Calu3 (cell line): ENCODE measurements around the gene LEF1. TPM values are rescaled to one million over a fixed set of nuclear protein-coding genes. Genes with fewer than 3 reads are reported as not detected.

Experiments
- BruUV-seq: library from RNA; stranded (reverse); fragments of 400-500 nt; replicated peaks from 2 replicates; lab custom pipeline; 2021; lab: Mats Ljungman, UMichigan
- CTCF ChIA-PET: fragments of 300-600 bp; sonication (Branson Sonifier 250); formaldehyde crosslinking; loops from one replicate; lab custom pipeline; 2022; ENCODE audit warnings: antibody characterized with exemption; lab: Charles Lee
- DNase-seq: peaks from one replicate; pipeline ENCODE4 v3.0.0; 2022
- H3K27ac Mint-ChIP-seq: one replicate; pipeline ENCODE4 v1.8.0; 2022; ENCODE audit warnings: mixed read lengths; ENCODE audit not compliant: unreplicated experiment
- H3K27me3 Mint-ChIP-seq: one replicate; pipeline ENCODE4 v1.8.0; 2022; ENCODE audit warnings: mixed read lengths; ENCODE audit not compliant: unreplicated experiment
- H3K36me3 Mint-ChIP-seq: one replicate; pipeline ENCODE4 v1.8.0; 2022; ENCODE audit warnings: mild to moderate bottlenecking, moderate library complexity, mixed read lengths; ENCODE audit not compliant: insufficient read depth, unreplicated experiment
- H3K4me1 Mint-ChIP-seq: one replicate; pipeline ENCODE4 v1.8.0; 2022; ENCODE audit warnings: mild to moderate bottlenecking, low read depth, mixed read lengths; ENCODE audit not compliant: unreplicated experiment
- H3K4me3 Mint-ChIP-seq: one replicate; pipeline ENCODE4 v1.8.0; 2022; ENCODE audit warnings: mild to moderate bottlenecking, low read depth, moderate library complexity, mixed read lengths; ENCODE audit not compliant: unreplicated experiment
- H3K9me3 Mint-ChIP-seq: one replicate; pipeline ENCODE4 v1.8.0; 2022; ENCODE audit warnings: low read depth, mixed read lengths; ENCODE audit not compliant: unreplicated experiment
- intact Hi-C: fragments of 100-400 bp; cut with micrococcal nuclease; formaldehyde crosslinking; loops from one replicate; pipeline ENCODE4 v1.10.0; 2022; ENCODE audit not compliant: unreplicated experiment
- total RNA-seq: library from RNA; stranded (reverse); gene quantifications from 2 replicates; pipeline ENCODE4 v1.2.3, GENCODE V29; 2022
- TF ChIP-seq, protein P1 (sequence below): fragments of 200-600 bp; IDR thresholded peaks from one replicate; pipeline ENCODE4 v1.8.0; 2022; ENCODE audit warnings: antibody characterized with exemption; ENCODE audit not compliant: unreplicated experiment

LEF1 gene
- total RNA-seq, 1 experiment from 2014 or later, result not detected

DNA sequence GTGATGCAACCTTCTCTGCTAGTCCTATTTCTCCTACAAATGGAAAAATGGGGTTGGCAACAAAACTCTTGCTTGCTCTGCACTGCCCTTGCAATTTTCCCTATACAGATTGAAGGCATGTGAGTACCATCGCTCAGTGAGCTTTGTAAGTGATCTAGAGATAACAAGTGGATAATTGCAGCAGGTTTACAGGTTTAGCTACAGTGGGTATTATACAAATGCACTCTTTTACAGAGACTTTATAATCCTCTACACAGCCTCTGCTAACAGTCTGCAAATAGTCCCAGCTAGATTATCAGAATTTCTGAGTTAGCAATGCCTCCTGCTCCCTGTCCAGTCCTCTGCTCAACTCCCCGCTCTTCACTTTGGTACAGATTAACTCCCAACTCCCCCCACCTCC is 11.1 kb downstream of the LEF1 start:
- intact Hi-C loops, result no loop called here
- CTCF ChIA-PET, result interaction anchor here (0.7 kb wide), 1 partner anchor 13 kb away, joined by 3 read pairs; no protein-coding TSS in a partner anchor

GRCh38 chr4:108156391-108156790 is 12.3 kb downstream of the LEF1 start:
- no peak overlapping the region for H3K4me3 Mint-ChIP-seq
- no peaks in the 10 kb centered on the region for H3K36me3 Mint-ChIP-seq
- TF ChIP-seq, protein P1, sequence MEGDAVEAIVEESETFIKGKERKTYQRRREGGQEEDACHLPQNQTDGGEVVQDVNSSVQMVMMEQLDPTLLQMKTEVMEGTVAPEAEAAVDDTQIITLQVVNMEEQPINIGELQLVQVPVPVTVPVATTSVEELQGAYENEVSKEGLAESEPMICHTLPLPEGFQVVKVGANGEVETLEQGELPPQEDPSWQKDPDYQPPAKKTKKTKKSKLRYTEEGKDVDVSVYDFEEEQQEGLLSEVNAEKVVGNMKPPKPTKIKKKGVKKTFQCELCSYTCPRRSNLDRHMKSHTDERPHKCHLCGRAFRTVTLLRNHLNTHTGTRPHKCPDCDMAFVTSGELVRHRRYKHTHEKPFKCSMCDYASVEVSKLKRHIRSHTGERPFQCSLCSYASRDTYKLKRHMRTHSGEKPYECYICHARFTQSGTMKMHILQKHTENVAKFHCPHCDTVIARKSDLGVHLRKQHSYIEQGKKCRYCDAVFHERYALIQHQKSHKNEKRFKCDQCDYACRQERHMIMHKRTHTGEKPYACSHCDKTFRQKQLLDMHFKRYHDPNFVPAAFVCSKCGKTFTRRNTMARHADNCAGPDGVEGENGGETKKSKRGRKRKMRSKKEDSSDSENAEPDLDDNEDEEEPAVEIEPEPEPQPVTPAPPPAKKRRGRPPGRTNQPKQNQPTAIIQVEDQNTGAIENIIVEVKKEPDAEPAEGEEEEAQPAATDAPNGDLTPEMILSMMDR, result no peak
- H3K4me1 Mint-ChIP-seq, result no peaks in the 10 kb centered on the region
- H3K27ac Mint-ChIP-seq, result no peak overlapping the region
- DNase-seq, result no peak
- BruUV-seq, result no TSS peak
- CTCF ChIA-PET, result no interaction called here
- peaks cover 32% of the 10 kb centered on the region for H3K27me3 Mint-ChIP-seq
- intact Hi-C loops, result no loop called here
- H3K9me3 Mint-ChIP-seq, result no peaks in the 10 kb centered on the region

More for the DNA sequence above, 11.1 kb downstream of the LEF1 start:
- H3K36me3 Mint-ChIP-seq, result no peaks in the 10 kb centered on the region
- no peak overlapping the region for H3K4me3 Mint-ChIP-seq
- no peaks in the 10 kb centered on the region for H3K4me1 Mint-ChIP-seq
- no peaks in the 10 kb centered on the region for H3K9me3 Mint-ChIP-seq
- H3K27me3 Mint-ChIP-seq, result peaks cover 32% of the 10 kb centered on the region
- TF ChIP-seq, protein P1, result no peak
- DNase-seq, result no peak
- BruUV-seq, result no TSS peak
- H3K27ac Mint-ChIP-seq, result no peak overlapping the region

DNA sequence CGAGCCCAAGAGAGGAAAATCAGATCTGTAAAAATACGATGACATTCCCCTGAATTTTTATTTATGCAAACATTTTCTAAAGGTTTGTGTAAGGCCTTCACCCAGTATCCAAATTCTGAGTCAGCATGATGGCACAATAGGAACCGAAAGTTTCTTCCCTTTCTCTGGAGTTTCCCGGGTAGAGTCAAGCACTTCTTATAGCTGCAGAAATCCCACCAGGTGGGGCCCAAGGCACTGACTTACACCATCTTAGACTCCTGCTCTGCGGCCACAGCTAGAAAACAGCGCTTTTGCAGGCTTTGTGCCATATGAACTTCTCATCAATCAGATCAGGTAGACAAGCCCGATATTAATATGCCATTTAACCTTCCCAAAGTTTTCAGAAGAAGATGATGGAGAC is 13.4 kb downstream of the LEF1 start:
- Mint-ChIP-seq H3K27me3 (peaks cover 32% of the 10 kb centered on the region), H3K4me1 (no peaks in the 10 kb centered on the region), H3K4me3 (no peak overlapping the region), H3K27ac (no peak overlapping the region), H3K36me3 (no peaks in the 10 kb centered on the region), H3K9me3 (no peaks in the 10 kb centered on the region)
- CTCF ChIA-PET, result no interaction called here
- BruUV-seq, result no TSS peak
- intact Hi-C loops, result no loop called here
- no peak for DNase-seq
- TF ChIP-seq, protein P1, result no peak

DNA sequence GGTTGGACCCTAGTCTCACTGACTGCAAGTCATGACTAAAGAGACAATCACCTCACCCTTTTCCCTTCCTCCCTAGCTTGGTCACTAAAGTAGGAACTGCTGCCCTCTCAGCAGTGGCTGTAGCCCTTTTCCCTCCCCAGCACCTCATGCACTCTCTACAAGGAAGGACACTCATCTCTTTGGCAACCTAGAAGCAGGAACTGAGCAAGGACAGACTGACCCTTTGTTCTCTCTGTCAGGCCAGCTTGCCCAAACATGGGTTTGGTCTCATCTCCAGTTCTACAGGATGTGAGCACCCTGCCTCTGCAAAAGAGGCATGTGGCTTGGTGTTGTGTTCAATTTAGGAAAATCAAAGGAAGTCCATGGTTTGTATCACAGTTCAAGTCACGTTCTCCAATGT is 15.8 kb downstream of the LEF1 start:
- H3K4me3 Mint-ChIP-seq, result no peak overlapping the region
- TF ChIP-seq, protein P1, result no peak
- CTCF ChIA-PET, result no interaction called here
- H3K36me3 Mint-ChIP-seq, result no peaks in the 10 kb centered on the region
- BruUV-seq, result no TSS peak
- no peak for DNase-seq
- peaks cover 11% of the 10 kb centered on the region for H3K27me3 Mint-ChIP-seq
- intact Hi-C loops, result no loop called here
- H3K27ac Mint-ChIP-seq, result no peak overlapping the region
- H3K9me3 Mint-ChIP-seq, result no peaks in the 10 kb centered on the region
- H3K4me1 Mint-ChIP-seq, result no peaks in the 10 kb centered on the region
